ENCODE results near the gene DNAJC22. TPM values are rescaled to one million over a fixed set of nuclear protein-coding genes. Genes with fewer than 3 reads are reported as not detected.
A peak's percentile ranks its signal among the peaks of the same experiment; 100 is the strongest.

The DNAJC22 gene
- total and polyA plus RNA-seq, 11 donors = 0.08 to 4.4 (median 0.52) TPM; not detected in 4

DNA sequence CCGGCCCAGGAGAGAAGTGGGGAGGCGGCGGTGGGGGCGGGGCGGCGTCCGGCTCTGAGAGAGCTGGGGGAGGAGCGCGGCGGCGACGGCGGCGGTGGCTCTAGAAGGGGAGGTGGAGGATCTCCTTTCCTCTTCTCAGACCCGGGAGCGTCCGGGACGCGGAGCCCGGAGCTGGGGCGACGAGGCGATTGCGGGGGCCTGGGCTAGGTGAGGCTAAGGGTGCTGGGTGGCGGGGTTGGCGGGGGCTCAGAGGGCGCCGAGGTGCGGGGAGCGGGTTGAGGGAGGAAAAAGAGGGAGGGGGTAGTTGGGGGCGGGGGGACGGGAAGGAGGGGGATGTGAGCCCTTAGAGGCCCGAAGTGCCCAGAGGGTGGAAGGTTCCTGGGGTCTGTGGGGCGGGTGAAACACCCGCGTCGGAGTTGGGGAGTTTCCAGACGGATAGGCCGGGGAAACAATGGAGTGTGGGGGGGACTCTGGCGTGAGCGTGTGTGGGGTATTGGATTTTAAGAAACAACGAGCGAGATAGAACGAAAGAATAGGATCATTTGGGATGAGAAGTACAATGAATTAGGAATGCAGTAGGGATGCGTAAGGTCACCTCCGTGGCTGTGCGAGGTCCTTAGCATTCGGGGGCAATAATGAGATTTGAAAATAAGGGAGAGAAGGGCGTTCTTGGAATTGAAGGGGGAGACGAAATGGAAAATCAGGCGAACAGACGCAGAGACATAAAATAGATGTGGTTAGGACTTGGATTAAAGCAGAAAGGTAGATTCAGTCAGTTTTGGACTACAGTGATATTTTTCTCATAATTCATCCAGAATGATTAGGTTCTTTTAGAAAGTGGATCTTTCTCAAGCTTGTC, 20.9 kb downstream of the DNAJC22 start, which contains the start of gene SPATS2:
TSS of gene SPATS2 (plus strand) at position 82 of the 859 bp plus-strand sequence. CDS start 93,551 bp downstream, outside the sequence.
- Histone ChIP-seq H3K4me1 (peaks cover 3 to 47% (median 25%) of the 10 kb centered on the region in 12 donors), H3K27me3 (no peaks in the 10 kb centered on the region), H3K27ac (peak within 1 kb of the TSS; percentile 31 to 99 (median 96)), H3K4me3 (peak within 1 kb of the TSS; percentile 50 to 97 (median 88)), H3K9me3 (no peaks in the 10 kb centered on the region), H3K36me3 (no peaks in the 10 kb centered on the region)
- TF ChIP-seq, protein P1, sequence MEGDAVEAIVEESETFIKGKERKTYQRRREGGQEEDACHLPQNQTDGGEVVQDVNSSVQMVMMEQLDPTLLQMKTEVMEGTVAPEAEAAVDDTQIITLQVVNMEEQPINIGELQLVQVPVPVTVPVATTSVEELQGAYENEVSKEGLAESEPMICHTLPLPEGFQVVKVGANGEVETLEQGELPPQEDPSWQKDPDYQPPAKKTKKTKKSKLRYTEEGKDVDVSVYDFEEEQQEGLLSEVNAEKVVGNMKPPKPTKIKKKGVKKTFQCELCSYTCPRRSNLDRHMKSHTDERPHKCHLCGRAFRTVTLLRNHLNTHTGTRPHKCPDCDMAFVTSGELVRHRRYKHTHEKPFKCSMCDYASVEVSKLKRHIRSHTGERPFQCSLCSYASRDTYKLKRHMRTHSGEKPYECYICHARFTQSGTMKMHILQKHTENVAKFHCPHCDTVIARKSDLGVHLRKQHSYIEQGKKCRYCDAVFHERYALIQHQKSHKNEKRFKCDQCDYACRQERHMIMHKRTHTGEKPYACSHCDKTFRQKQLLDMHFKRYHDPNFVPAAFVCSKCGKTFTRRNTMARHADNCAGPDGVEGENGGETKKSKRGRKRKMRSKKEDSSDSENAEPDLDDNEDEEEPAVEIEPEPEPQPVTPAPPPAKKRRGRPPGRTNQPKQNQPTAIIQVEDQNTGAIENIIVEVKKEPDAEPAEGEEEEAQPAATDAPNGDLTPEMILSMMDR (IDR thresholded peaks at IDR 0.05) = no peak
- no peak for TF ChIP-seq POLR2A (IDR thresholded peaks at IDR 0.05)
- ATAC-seq (peak in 2 of 4 donors; percentile 7 to 23), DNase-seq (peak in 4 of 5 donors; percentile 94 to 97 (median 96))
- intact Hi-C loops (cut with DNase I) = loop anchor here in 2 of 10 donors (5.0 to 10.0 kb wide), 2 partner anchors 207 to 215 kb away; no protein-coding TSS in a partner anchor
- 1 to 2% (median 2%) methylated on average over 46 to 52 of the region's 52 CpGs for WGBS, 4 donors

DNA sequence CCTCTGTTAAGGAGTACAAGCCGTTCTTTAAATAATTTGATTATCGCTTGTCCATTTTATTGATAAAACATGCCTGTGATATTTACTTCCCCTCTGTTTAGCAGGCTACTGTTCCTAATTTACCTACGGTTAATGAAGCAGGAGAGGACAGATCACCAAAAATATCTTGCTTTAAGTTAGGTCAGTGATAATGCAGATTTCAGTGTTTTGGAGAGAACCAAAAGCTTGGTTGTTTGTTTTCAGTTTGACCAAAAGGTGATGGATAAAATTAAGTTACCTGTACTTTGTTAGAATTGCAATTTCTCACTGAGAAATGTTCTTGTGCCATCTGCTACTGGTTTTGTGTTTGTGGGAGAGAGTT, 21.5 kb downstream of the DNAJC22 start:
- no peak for ATAC-seq
- intact Hi-C loops (cut with DNase I) = loop anchor here in 2 of 10 donors (5.0 to 10.0 kb wide), 2 partner anchors 207 to 214 kb away; no protein-coding TSS in a partner anchor
- Histone ChIP-seq H3K27ac (peak overlapping the region in 11 of 12 donors; percentile 89 to 99 (median 97)), H3K4me3 (peak overlapping the region; percentile 50 to 97 (median 88)), H3K9me3 (no peaks in the 10 kb centered on the region), H3K4me1 (peaks cover 3 to 47% (median 25%) of the 10 kb centered on the region in 12 donors), H3K36me3 (peaks cover 0 to 2% (median 0%) of the 10 kb centered on the region in 9 donors), H3K27me3 (no peaks in the 10 kb centered on the region)
- no peak for DNase-seq
- 7 to 17% (median 12%) methylated on average over 3 of the region's 3 CpGs for WGBS, 4 donors
- no peak for TF ChIP-seq POLR2A (IDR thresholded peaks at IDR 0.05)
- TF ChIP-seq, protein P1 (IDR thresholded peaks at IDR 0.05) = no peak

DNA sequence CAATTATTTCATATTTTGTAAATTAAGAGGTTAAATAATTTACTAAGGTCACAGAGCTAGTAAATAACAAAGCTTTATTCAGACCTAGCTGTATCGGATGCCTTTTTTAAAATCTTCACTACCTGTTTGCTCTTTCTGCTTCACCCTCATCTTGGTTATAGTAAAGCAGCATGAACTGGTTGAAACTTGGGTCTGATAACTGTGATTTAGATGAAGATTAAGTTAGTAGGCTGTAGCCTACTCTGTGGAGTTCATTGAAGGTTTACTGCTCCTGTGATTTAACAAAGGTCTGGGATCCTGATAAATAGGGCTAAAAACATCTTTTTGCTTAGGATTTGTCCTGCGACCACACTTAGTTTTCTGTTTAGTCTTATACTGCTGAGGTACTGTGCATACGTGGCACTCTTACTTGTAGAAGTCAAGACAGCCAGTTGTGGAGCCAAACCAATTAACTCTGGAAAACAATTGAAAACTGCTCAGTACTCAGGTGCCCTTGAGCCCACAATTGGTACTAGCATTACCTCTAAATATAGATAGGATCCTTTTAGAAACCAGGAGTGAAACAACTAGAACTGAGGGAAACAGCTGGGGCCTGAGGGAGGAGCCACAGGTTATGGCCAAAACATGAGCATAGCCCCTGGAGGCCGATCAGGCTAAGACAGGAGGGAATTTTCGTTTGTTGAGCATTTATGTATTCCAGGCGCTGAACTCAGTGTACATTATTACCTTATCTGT, 22.9 kb downstream of the DNAJC22 start:
- DNase-seq (peak in 2 of 5 donors; percentile 31 to 56), ATAC-seq (peak in 1 of 4 donors; percentile 10)
- Histone ChIP-seq H3K4me3 (peak overlapping the region in 2 of 12 donors; percentile 1 to 15), H3K4me1 (peaks cover 3 to 42% (median 25%) of the 10 kb centered on the region in 12 donors), H3K36me3 (peaks cover 0 to 3% (median 0%) of the 10 kb centered on the region in 9 donors), H3K27me3 (no peaks in the 10 kb centered on the region), H3K9me3 (no peaks in the 10 kb centered on the region), H3K27ac (peak overlapping the region in 10 of 12 donors; percentile 8 to 61 (median 41))
- intact Hi-C loops (cut with DNase I) = loop anchor here in 3 of 10 donors (5.0 to 10.0 kb wide), 3 partner anchors 75 to 213 kb away; no protein-coding TSS in a partner anchor
- no peak for TF ChIP-seq POLR2A (IDR thresholded peaks at IDR 0.05)
- TF ChIP-seq, protein P1 (IDR thresholded peaks at IDR 0.05) = peak in 8 of 12 donors; percentile 13 to 51 (median 34)
- WGBS, 4 donors = 33 to 42% (median 37%) methylated on average over 6 of the region's 6 CpGs

All from heart left ventricle (tissue), 16 donors.